Stimulated activated CD8-positive, alpha-beta memory T cell treated with anti-CD3 and anti-CD28 coated beads, Interleukin-12 subunit alpha, Interleukin-12 subunit beta, amount 100 ng/mL, for 4 hours (primary cell): ENCODE measurements around the gene NUDT12.

ENCODE experiments used
- DNase-seq: peaks from one replicate; pipeline ENCODE4 v3.0.0-alpha.2; 2020; ENCODE audit warnings: low read depth

NUDT12 gene

DNA sequence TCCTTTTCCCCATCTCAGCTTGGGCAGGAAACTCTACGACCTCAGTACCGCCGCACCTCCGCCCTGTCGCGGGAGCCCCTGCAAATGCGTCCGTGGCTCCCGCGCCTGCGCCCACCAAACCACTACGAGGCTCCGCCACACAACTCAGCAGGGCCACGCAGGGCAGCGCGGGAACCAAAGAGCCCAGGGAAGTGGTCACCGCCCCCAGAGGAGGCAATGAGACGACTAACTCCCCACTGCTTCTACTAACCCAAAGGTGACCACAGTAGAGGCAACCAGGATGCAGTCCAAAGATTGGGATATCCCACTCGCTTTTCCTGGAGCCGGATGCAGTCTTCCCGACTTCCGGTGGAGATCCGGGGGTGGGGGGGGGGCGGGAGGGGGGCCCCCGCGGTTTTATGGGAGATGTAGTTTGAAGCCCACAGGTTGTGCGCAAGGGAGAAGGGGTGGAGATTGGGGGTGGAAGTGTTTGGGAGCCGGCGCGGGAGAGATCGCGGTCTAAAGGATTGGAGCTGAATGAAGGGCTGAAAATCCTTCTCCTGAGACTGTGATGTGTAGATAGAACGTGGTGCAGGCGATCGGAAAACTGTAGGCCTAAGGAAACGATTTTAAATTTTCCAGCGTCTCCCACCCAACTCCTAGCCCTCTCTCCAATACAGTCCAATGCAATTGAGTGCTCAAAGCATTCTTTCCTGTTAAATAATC, at the start of gene NUDT12:
Gene NUDT12 (minus strand): TSS at position 337 of the 705 bp plus-strand sequence. CDS start 2,541 bp downstream, outside the sequence.
- peak; percentile 13 for DNase-seq

DNA sequence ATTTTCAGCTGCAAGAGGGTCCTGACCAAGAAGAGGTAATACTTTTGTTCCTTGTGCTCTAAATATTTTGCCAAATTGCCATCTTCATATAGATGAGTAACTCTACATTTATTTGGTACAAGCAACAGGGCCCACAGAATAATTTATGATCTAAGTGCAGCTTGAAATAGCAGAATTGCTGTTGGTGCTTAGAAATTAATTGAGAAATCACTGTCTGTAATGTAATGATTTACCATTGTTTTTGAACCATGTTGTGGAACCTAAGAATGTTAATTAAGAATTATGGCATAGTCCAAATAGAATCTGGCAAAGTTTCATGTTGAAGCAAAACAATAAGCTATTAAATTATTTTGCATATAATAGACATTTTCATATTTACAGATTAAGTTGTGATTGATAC, 44.8 kb upstream of the NUDT12 start:
- DNase-seq = no peak

DNA sequence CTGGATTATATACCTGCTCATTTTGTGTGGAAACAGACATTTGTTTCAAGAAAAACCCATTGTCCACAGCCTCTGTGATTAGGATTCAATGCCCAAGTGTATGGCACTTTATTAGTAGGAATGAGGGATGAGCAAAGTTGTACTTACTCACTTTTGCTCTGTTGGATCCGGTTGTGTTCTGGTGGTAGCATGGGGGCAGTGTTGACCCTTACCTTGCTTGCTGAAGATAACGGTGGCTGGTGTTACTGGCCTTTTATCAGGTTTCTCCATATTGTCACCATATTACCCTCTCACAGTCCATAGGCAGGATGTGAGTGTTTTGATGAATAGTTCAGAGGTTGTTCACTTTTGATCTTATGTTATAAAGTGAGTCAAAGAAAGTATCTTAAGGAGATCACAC, 42.7 kb upstream of the NUDT12 start:
- no peak for DNase-seq

DNA sequence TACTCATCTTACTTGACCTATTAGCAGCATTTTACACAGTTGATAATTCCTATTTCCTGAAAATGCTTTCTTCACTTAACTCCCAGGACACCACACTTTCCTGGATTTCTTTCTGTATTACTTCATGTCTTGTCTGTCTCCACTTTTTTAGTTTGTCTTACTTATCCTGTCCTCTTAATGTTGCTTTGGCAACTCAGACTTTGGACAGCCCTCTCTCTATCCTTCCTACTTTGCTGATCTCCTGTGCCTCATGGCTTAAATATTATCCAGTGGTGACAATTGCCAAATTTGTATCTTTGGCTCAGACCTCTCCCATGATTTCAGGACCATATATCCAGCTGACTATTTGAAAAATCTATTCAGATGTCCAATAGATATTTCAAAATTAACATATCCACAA, 39.8 kb upstream of the NUDT12 start:
- no peak for DNase-seq

DNA sequence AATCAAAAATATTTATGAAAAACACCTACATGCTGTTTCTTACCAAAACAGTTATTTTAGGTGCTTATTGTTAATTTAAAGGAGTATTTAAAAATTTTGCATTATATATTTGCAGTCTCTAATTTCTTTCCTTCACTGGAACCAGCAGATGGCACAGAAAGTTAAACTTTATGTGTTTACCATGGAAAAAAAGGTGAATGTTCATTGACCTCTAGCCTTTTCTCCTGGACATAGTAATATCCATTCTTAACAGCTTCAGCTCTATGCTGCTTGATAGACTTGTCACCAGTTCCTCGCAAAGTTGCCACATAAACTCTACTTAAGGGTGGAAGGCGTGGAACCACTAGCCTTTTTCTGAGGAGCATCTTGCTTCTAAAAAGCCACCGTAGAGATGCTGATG, 38.7 kb upstream of the NUDT12 start:
- DNase-seq = no peak

DNA sequence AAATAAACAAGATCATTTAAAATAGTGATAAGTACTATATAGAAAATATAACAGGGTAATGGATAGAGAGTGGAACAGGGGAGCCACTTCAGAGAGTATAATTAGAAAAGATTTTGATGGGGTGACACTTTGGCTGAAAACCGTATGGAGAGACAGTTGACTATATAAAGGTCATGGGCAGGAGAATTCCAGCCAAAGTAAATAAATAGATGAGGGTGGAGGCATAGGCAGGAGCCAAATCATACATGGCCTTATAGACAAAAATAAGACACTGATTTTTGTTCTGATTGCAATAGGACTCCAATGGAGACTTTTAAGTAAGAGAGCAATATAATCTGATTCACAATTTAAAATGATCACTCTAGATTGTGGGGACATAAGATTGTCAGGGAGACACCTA, 37.5 kb upstream of the NUDT12 start:
- DNase-seq = no peak

DNA sequence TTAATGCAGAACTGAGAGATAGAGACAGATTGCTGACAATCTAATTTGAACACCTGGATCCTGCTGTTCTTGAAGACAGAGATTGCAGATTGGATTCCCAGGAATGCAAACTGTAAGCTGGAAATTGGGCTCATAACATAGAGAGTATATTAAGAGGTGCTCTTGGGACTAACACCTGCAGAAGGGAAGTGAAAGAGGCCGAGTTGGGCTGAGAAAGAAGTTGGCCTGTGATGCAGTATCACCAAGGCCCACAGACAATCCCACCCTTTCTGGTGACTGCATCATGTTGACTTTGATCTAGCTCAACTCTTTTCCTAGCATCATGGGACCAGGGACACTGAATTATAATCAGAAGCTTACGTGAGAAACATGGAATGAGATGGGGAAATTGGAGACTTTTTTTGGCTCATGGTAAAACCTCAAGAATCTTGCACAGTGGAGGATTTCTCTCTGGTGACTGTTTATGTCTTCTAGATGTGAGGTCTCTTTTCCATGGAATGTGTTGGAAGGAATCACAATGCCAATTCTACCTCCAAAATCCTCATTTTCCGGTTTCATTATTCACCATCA, 36.5 kb upstream of the NUDT12 start:
- no peak for DNase-seq

DNA sequence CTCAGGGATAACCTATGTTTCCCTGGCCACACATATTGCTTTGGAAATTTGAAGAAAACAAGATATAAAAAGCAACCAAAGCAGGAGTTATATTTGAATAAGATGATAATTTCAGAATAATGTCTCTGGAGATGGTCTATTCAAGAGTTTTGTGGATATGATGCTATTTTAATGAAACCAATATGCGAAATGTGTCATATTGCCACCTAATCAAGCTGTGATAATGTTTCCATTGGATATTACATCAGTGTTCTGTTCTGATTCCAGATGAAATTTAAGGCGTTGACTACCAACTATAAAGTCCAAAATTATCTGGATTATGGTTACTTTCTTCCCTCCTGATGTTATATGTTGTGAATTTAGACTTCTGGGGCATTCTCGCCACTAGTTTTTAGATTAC, 27.6 kb upstream of the NUDT12 start:
- no peak for DNase-seq

DNA sequence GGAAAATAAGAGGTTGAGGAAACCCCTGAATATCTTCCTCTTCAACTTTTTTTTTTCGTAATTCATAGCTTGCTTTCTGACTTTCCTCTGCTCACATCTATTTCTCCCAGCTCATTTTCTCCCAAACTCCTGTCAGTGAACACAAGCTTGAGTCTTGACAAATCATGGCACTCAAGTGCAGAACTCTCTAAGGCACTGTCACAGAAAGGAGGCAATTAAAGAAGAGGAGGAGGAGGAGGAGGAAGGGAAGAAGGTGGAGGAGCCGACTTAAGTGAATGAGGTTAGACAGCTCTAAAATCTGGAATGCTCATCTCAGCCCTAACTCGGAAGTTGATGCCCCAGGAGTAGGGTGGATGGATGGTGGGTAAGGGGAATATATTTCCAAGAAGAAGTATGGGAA, 27.2 kb upstream of the NUDT12 start:
- DNase-seq = no peak

DNA sequence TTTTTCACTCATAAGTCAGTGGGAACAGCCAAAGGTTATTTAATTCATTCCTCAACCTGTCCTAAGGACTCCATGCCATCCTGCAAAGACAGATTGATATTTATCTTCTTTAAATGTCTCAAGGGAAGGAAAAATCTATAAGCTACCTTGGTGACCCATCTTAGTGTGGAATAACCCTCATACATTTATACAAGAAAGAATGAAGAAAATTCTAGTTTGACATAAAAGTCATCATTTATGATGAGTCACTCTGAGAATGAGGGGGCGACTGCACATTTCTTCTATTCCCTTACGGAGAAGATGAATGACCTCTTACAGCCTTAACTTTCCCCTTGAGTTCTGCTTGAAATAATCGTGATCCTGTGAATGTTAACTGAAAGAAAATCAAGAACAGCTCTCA, 26.8 kb upstream of the NUDT12 start:
- no peak for DNase-seq

DNA sequence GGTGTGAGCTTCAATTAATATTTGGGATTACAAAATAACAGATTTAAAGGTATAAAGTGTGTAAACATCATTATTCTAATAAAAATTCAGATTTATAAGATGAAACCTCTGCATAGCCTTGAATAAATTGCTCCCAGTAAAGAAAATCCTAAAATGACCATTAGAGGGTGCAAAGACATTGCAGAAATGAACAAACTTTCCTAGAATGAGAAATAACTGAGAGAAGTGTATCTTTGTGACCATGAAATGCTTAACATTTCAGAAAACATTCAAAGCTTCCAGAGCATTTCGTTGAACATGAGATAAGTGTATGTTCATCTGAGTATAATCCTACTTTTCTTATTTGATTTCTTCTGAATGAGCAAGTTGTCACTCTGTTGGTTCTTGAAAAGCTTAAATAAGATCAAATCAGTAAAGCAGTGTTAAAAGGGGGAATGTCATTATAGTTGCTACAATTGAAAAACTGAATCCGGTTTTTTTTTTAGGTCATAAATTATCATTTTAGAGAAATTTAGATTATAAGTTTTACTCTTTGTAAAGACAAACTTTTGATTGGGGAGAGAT, 24.7 kb upstream of the NUDT12 start:
- DNase-seq = no peak

DNA sequence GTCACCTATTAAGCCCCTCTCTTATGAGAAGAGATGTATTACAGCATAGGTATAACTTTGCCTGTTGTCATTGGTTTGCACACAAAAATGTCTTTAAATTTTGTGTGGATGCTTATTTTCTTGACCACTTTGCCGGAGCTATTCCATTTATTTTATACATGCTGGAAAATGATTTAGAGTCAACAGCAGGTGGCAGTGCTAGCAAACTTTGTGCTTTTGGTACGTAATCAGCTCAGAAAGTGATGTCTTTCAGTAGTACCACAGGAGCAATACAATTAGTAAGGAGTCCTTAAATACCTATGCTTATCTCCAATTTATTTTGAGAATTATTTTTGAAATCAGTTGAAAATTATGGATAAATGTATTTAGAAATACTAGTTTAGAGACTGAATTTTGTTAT, 19.8 kb upstream of the NUDT12 start:
- no peak for DNase-seq

DNA sequence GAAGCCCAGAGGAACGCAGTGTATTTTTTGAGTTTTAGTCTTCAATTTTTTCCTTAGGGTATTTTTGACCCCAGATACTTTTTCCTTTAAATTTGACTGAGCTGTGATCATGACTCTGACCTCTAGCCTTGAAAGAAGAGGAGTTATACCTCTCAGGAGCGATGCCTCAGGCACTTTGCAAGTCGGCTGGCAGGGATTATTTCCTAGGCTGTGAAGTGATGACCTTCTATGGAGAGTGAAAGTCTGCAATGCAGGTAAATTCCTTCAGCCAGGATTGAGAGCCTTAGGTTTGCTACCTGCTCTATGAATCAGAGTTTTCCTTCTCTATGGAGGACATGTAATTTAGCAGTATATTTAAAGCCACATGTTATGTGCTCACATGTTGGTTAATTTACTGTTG, 10.8 kb upstream of the NUDT12 start:
- no peak for DNase-seq

DNA sequence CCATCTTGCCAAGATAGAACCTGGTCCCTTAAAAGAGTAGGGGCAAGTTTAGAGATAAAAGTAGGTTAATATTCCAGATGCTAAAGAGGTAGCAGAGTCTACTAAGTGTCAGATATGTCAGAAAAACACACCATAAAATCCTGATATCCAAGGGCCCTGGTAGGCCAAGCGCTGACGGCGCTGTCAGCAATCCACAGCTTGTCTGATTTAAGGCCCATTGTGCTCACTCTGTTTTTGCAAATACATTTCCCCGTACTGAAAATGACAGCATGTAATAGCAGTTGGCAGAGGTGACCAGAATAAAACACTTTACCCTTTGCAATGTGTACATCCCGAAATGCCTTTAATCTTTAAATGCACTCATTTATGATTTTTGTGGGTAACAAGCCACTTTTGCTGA, 9.9 kb upstream of the NUDT12 start:
- no peak for DNase-seq

DNA sequence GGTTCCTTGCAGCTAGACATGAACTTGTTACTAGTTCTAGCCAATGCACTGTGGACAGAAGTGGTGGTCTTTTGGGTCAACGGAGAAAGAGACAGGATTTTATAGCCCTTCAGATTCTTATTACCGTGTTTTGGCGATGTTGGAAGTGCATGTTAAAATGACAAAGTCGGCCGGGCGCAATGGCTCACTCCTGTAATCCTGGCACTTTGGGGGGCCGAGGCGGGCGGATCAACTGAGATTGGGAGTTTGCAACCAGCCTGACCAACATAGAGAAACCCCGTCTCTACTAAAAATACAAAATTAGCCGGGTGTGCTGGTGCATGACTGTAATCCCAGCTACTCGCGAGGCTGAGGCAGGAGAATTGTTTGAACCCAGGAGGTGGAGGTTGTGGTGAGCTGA, 9.1 kb upstream of the NUDT12 start:
- no peak for DNase-seq

DNA sequence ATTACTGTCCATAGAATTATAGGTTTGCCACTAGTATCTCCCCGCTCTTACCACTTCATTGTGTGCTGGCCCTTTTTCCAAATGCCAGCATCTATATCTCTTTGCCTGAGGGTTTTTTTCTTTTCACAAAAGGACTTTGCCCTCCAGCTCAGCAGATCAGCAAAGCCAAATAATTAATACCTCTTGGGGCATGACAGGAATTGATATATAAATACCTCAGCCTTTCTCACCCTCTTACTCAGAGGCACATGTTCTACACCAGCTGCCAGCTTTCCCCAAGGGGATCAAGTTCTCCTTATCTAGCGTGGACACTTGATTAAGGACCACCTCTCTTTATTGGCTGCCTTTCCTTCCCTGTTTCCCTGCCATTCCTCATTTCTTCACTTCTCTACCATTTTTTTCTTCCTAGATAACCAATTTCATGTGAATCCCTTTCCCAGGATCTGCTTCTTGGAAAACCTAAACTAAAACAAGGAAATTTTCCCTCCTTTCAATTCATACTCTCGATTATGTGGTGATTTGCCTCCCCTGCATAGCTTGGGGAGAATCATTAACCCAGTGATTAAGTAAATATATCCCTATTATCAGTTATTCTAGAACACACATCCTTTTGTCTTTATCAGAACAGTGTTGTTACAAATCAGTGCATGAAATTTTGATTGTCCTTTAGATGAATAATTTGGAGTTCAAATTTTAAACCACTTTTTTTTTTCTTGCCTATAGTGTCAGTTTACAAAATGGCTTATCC, 6.9 kb upstream of the NUDT12 start:
- DNase-seq = no peak

DNA sequence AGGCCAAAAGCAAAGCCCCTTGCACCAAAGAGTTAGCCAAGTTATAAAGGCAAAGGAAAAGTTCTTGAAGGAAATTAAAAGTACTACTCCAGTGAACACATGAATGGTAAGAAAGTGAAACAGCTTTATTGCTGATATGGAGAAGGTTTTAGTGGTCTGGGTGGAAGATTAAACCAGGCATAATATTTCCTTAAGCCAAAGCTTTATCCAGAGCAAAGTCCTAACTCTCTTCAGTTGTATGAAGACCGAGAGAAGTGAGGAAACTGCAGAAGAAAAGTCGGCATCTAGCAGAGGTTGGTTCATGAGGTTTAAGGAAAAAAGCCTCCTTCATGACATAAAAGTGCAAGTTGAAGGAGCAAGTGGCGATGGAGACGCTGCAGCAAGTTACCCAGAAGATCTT, 3.1 kb upstream of the NUDT12 start:
- no peak for DNase-seq

DNA sequence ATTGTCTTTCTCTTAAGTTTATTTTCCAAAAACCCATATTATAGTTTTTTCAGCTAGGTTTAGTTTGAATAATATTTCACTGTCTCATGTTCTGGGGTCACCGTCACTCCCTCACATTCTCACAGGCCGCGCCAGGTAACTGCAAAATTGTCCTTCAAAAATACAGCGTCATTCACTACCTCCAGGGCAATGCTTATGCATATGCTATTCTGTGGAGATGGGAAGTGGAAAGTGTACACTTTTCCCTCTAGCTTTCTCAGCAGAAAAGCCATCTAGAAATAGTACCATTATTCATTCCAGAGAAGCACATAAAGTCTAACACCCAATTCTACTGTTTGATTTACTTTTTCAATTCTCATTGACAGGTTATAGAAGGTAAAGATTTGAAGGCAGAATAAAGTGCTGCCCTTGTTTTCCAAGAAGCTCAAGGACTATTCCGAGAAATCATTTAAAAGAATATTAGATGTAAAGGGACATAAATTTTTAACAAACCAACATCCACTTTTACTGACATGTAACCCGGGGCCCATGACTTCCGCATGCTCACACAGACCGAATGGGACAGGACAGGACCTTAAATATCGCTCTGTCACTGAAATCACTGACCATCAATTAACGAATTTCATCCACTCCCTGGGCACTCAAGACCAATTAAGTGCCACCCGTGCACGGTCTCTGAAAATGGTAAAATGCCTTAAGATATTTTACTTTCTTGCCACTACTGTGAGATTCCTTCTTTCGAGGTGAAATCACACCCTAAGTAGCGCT, 720 bp downstream of the NUDT12 start:
- no peak for DNase-seq

DNA sequence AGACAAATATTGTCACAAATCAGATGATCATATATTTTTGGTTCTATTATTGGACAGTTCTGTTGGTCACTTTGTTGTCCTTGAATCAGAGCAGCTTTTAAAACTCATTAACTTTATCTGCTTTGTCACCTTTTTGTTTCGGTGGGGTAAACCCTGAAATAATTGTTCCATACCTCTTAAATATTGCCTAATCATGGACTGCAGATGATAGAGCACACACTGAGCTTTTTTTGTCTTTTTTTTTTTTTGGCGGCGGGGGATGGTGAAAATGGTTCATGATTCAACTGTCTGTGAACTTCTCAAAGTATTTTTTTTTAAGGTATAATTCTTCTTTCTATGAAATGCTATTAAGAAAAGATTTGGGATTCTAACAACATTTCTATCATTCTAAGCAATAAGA, 1.8 kb downstream of the NUDT12 start:
- no peak for DNase-seq

DNA sequence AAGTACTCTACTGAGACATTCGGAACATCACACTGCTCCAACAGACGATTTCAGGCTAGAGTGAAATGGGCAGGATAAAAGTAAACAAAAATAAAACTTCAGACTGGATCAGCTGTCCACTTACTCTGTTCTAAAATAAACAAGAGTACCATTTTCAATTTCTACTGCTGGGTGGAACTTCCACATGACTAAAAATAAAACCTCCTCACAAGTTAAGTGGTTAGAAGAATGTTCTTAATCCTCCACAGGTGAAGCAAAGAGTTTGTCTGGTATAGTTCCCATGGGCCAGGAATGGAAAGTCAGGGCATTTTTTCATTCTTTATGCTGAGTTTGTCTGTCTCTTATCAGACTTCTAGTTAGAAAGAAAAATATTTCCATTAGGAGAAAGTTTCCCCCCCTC, 15.7 kb downstream of the NUDT12 start:
- DNase-seq = no peak

DNA sequence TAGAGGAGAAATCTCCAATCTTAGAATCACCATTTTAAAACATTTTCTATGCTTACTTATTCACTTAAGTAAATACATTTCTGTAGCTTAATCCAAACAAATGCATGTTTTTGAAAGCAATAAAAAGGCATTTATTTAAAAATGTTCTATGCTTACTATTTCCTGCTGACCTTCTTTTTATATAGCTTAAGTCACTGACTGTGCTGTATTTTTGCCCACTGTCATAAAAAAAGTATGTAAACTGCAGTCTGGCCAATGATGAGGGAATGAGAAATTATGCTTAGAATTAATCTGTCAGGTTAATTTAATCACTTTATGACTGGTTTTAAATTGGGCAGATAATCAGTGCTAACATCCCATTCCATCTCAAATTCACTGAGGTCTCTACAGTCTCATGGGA, 20.1 kb downstream of the NUDT12 start:
- no peak for DNase-seq

DNA sequence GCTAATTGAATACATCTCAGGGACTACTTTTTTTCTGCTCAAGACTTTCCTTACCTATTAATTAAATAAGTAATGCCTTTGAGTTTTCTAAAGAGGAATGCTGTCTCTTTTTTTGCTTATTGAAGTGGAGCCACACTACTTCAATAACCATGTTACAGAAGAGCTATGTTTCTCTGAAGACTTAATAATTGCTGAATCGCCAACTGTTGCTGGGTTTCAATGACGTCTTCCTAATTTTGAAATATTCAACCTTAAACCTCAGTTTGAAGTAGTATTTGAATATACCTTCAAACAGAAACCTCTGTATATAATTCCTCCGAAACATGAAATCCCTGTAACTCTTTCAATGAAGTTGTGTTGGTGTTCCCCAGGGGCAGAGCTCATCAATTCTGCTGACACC, 21.0 kb downstream of the NUDT12 start:
- no peak for DNase-seq
